Endothelial cell of umbilical vein (primary cell): Measurements from ENCODE around the gene MOK. TPM values are rescaled to one million over a fixed set of nuclear protein-coding genes. Genes with fewer than 3 reads are reported as not detected.

Experiments used
- BruUV-seq: library from RNA; stranded (reverse); fragments of 400-500 nt; replicated peaks from 2 replicates; lab custom pipeline; 2021; lab: Mats Ljungman, UMichigan
- CTCF ChIA-PET: fragments of 300-600, 350-600 bp; sonication (Branson Sonifier 250); formaldehyde crosslinking; loops from one replicate; lab custom pipeline; 2021; ENCODE audit warnings: antibody characterized with exemption, inconsistent platforms; lab: Charles Lee
- POLR2A ChIA-PET: fragments of 300-600, 350-600 bp; sonication (Branson Sonifier 250); formaldehyde crosslinking; loops from one replicate; lab custom pipeline; 2021; ENCODE audit warnings: antibody characterized with exemption, inconsistent platforms; lab: Charles Lee
- DNase-seq: peaks from one replicate; pipeline ENCODE4 v3.0.0-alpha.2; 2011; ENCODE audit warnings: low read depth, low spot score
- FAIRE-seq: peaks from 2 replicates; lab custom pipeline; 2011; peaks lifted over from hg19 to GRCh38; lab: Jason Lieb, UNC
- H2AFZ ChIP-seq: 2 replicates; pipeline ENCODE4 v1.6.0; 2012; ENCODE audit warnings: low read depth, low read length, control low read depth, inconsistent platforms
- H3K27ac ChIP-seq: 2 replicates; pipeline ENCODE4 v1.5.1; 2011; ENCODE audit warnings: low read depth, mild to moderate bottlenecking, control low read depth, low read length, moderate library complexity; ENCODE audit not compliant: insufficient read depth
- H3K27me3 ChIP-seq, 2 experiments: 2 replicates each; pipeline versions ENCODE4 v1.6.0 to v1.6.1; 2011; ENCODE audit warnings: low read length in 2 of 2, mixed read lengths in 1 of 2; ENCODE audit not compliant: control insufficient read depth in 2 of 2, insufficient read depth in 2 of 2
- H3K36me3 ChIP-seq, 2 experiments: 2 replicates in 1 of 2; 3 replicates in 1 of 2; pipeline ENCODE4 v1.5.1; 2011; ENCODE audit warnings: low read length in 2 of 2, mild to moderate bottlenecking in 1 of 2, moderate library complexity in 1 of 2; ENCODE audit not compliant: control insufficient read depth in 2 of 2, insufficient read depth in 2 of 2; ENCODE audit errors: extremely low read depth in 1 of 2
- H3K4me1 ChIP-seq: 3 replicates; pipeline ENCODE4 v1.5.1; 2011; ENCODE audit warnings: mild to moderate bottlenecking, low read length; ENCODE audit not compliant: control insufficient read depth, insufficient read depth; ENCODE audit errors: extremely low read depth
- H3K4me2 ChIP-seq: 2 replicates; pipeline ENCODE4 v1.6.1; 2011; ENCODE audit warnings: low read length, control low read depth, mixed read lengths; ENCODE audit not compliant: insufficient read depth
- H3K4me3 ChIP-seq, 3 experiments: fragments of 200-600 bp in 1 of 3; sonication (generic), shearing (Covaris generic) in 1 of 3; replicated peaks in 1 of 3; 2 replicates each; pipeline ENCODE4 v1.5.1; 2011 to 2016; ENCODE audit warnings: control low read depth in 3 of 3, low read length in 3 of 3, mild to moderate bottlenecking in 2 of 3, inconsistent platforms in 1 of 3, low read depth in 1 of 3, moderate library complexity in 1 of 3; ENCODE audit not compliant: insufficient read depth in 1 of 3
- H3K79me2 ChIP-seq: 2 replicates; pipeline ENCODE4 v1.6.0; 2012; ENCODE audit warnings: low read length, inconsistent platforms; ENCODE audit not compliant: control insufficient read depth, insufficient read depth
- H3K9ac ChIP-seq: replicated peaks from 2 replicates; pipeline ENCODE3; 2011; ENCODE audit warnings: low read length, control low read depth; ENCODE audit not compliant: insufficient read depth; ENCODE audit errors: extremely low read depth
- H3K9me1 ChIP-seq: replicated peaks from 3 replicates; pipeline ENCODE4 v1.6.0; 2011; ENCODE audit warnings: mild to moderate bottlenecking, low read length; ENCODE audit not compliant: control insufficient read depth, insufficient read depth; ENCODE audit errors: extremely low read depth
- H3K9me3 ChIP-seq: replicated peaks from 2 replicates; pipeline ENCODE4 v1.5.1; 2012; ENCODE audit warnings: low read length, inconsistent platforms; ENCODE audit not compliant: control insufficient read depth, insufficient read depth
- H4K20me1 ChIP-seq: replicated peaks from 2 replicates; pipeline ENCODE3; 2011; ENCODE audit warnings: mild to moderate bottlenecking, low read length; ENCODE audit not compliant: control insufficient read depth, insufficient read depth; ENCODE audit errors: extremely low read depth
- CTCF ChIP-seq, 2 donors: IDR thresholded peaks; 1 replicate in 1 of 2; 2 replicates in 1 of 2; pipeline ENCODE4 v1.5.1; 2011; ENCODE audit warnings: low read length in 2 of 2, mild to moderate bottlenecking in 2 of 2, moderate library complexity in 2 of 2, control low read depth in 1 of 2, inconsistent platforms in 1 of 2, low read depth in 1 of 2; ENCODE audit not compliant: insufficient read depth in 1 of 2; ENCODE audit errors: extremely low read depth in 1 of 2
- EZH2 ChIP-seq: IDR thresholded peaks from 2 replicates; pipeline ENCODE4 v1.6.1; 2012; ENCODE audit warnings: borderline replicate concordance, low read depth, mild to moderate bottlenecking, moderate library complexity, low read length, inconsistent platforms; ENCODE audit not compliant: severe bottlenecking
- FOS ChIP-seq: IDR thresholded peaks from 2 replicates; pipeline ENCODE4 v1.6.1; 2011; ENCODE audit warnings: mild to moderate bottlenecking, low read length, moderate library complexity, borderline replicate concordance; ENCODE audit not compliant: insufficient read depth
- GATA2 ChIP-seq: IDR thresholded peaks from 2 replicates; pipeline ENCODE4 v1.7.0; 2011; ENCODE audit warnings: low read depth, mild to moderate bottlenecking, moderate library complexity, mixed read lengths, low read length; ENCODE audit not compliant: insufficient read length, insufficient read depth
- JUN ChIP-seq: IDR thresholded peaks from 2 replicates; pipeline ENCODE4 v1.6.1; 2011; ENCODE audit warnings: borderline replicate concordance, low read depth; ENCODE audit not compliant: insufficient read length, insufficient read depth
- MAX ChIP-seq: IDR thresholded peaks from 2 replicates; pipeline ENCODE4 v1.6.1; 2011; ENCODE audit not compliant: insufficient read depth, insufficient read length
- MYC ChIP-seq: IDR thresholded peaks from one replicate; pipeline ENCODE4 v1.6.1; 2011; ENCODE audit warnings: mild to moderate bottlenecking, low read depth, low read length
- POLR2A ChIP-seq: IDR thresholded peaks from 2 replicates; pipeline ENCODE4 v1.6.1; 2012; ENCODE audit warnings: low read depth, mild to moderate bottlenecking, control low read depth, low read length
- POLR2AphosphoS5 ChIP-seq: IDR thresholded peaks from 2 replicates; pipeline ENCODE4 v1.6.1; 2012; ENCODE audit warnings: low read depth, mild to moderate bottlenecking, control low read depth, low read length, moderate library complexity; ENCODE audit not compliant: insufficient read depth
- dilution Hi-C: fragments of 300-500 bp; cut with MboI; formaldehyde crosslinking; loops from one replicate; pipeline ENCODE4 v1.15.0; 2019; ENCODE audit warnings: low sequenced_read_pairs; ENCODE audit not compliant: extremely low pct_ligation_motif_present
- intact Hi-C: fragments of 100-400 bp; cut with micrococcal nuclease; formaldehyde crosslinking; loops from one replicate; pipeline ENCODE4 v1.10.0; 2022
- polyA plus RNA-seq, 4 experiments: library from polyadenylated mRNA; depleted of rRNA in 3 of 4; stranded (reverse) in 3 of 4; unstranded in 1 of 4; fragments of >200 nt; gene quantifications; 2 replicates each; pipeline versions ENCODE4 v1.2.1 to v1.2.3, GENCODE V29; 2011 to 2012; ENCODE audit warnings: missing spikeins in 1 of 4
- total RNA-seq: library from RNA; stranded (reverse); gene quantifications from 2 replicates; pipeline ENCODE4 v1.2.3, GENCODE V29; 2021

Gene MOK
- total and polyA plus RNA-seq, 2 donors (not counting 3 experiments of a cell fraction or from before 2014, with no cell fraction given), result 6.1 to 8.6 TPM

- Histone ChIP-seq H3K27ac (no peak overlapping the region), H3K4me2 (no peak overlapping the region), H3K27me3 (no peaks in the 10 kb centered on the region), H3K9me3 (no peaks in the 10 kb centered on the region), H3K79me2 (peaks cover 5% of the 10 kb centered on the region), H2AFZ (no peak overlapping the region), H3K9me1 (no peaks in the 10 kb centered on the region), H3K4me1 (peaks cover 16% of the 10 kb centered on the region), H3K4me3 (no peak overlapping the region), H3K36me3 (peaks cover 0 to 3% of the 10 kb centered on the region in 2 experiments), H3K9ac (no peak overlapping the region), H4K20me1 (no peaks in the 10 kb centered on the region)
- BruUV-seq, result no TSS peak
- TF ChIP-seq MYC (no peak), MAX (no peak), POLR2AphosphoS5 (no peak), FOS (no peak), JUN (no peak), POLR2A (no peak), EZH2 (no peak), CTCF (IDR thresholded peaks at IDR 0.05; ENCODE audit: extremely low read depth in 1 of 2, insufficient read depth in 1 of 2, low read depth in 1 of 2, low read length in 2 of 2) (no peak), GATA2 (no peak)
- no peak for FAIRE-seq
- ChIA-PET CTCF (interaction anchor here (0.6 kb wide), 1 partner anchor 15 kb away, joined by 5 read pairs; no protein-coding TSS in a partner anchor), POLR2A (no interaction called here)
- intact Hi-C loops, result loop anchor here (2.0 kb wide), 1 partner anchor 195 kb away; no protein-coding TSS in a partner anchor
- DNase-seq, result no peak
- dilution Hi-C loops, result no loop called here
Observed at GRCh38 chr14:102321456-102322422, 16.8 kb upstream of the MOK start.
